DOHH2 (cell line): ENCODE results near the gene CMAS.

Experiments used
- H3F3A ChIP-seq: fragments of 200-600 bp; sonication (generic), shearing (Covaris generic); 2 replicates; pipeline ENCODE4 v1.6.0; 2016; ENCODE audit warnings: antibody characterized with exemption, mild to moderate bottlenecking; ENCODE audit not compliant: control insufficient read depth, insufficient read depth
- H3K27ac ChIP-seq: fragments of 200-600 bp; sonication (generic); 2 replicates; pipeline ENCODE4 v1.5.1; 2014; ENCODE audit warnings: low read depth, mild to moderate bottlenecking, low read length, moderate library complexity
- H3K27me3 ChIP-seq: fragments of 200-600 bp; sonication (generic); 2 replicates; pipeline ENCODE4 v1.6.1; 2014; ENCODE audit warnings: mild to moderate bottlenecking, low read length, mixed read lengths; ENCODE audit not compliant: control insufficient read depth
- H3K36me3 ChIP-seq: fragments of 200-600 bp; sonication (generic); 2 replicates; pipeline ENCODE4 v1.6.1; 2014; ENCODE audit warnings: mild to moderate bottlenecking, low read length, moderate library complexity, mixed read lengths; ENCODE audit not compliant: control insufficient read depth
- H3K4me1 ChIP-seq: fragments of 200-600 bp; sonication (generic); 2 replicates; pipeline ENCODE4 v1.6.1; 2014; ENCODE audit warnings: mild to moderate bottlenecking, low read length, mixed read lengths; ENCODE audit not compliant: control insufficient read depth
- H3K4me2 ChIP-seq: fragments of 200-600 bp; sonication (generic); 2 replicates; pipeline ENCODE4 v1.6.0; 2014; ENCODE audit warnings: mild to moderate bottlenecking, low read length, moderate library complexity
- H3K4me3 ChIP-seq: fragments of 200-600 bp; sonication (generic); 2 replicates; pipeline ENCODE4 v1.5.1; 2014; ENCODE audit warnings: mild to moderate bottlenecking, low read length, mixed read lengths
- H3K79me2 ChIP-seq: fragments of 200-600 bp; sonication (generic); 2 replicates; pipeline ENCODE4 v1.6.1; 2014; ENCODE audit warnings: mild to moderate bottlenecking, low read length, mixed read lengths; ENCODE audit not compliant: control insufficient read depth
- H3K9me2 ChIP-seq: fragments of 200-600 bp; sonication (generic); replicated peaks from 2 replicates; pipeline ENCODE4 v1.6.1; 2014; ENCODE audit warnings: mild to moderate bottlenecking, low read length, mixed read lengths; ENCODE audit not compliant: control insufficient read depth
- H3K9me3 ChIP-seq: fragments of 200-600 bp; sonication (generic); 2 replicates; pipeline ENCODE4 v1.6.1; 2014; ENCODE audit warnings: antibody characterized with exemption, low read length, mixed read lengths; ENCODE audit not compliant: control insufficient read depth, insufficient read depth
- H4K20me1 ChIP-seq: fragments of 200-600 bp; sonication (generic); 2 replicates; pipeline ENCODE4 v1.6.0; 2014; ENCODE audit warnings: low read depth, mild to moderate bottlenecking, antibody characterized with exemption, low read length, moderate library complexity; ENCODE audit not compliant: control insufficient read depth, insufficient read depth
- CTCF ChIP-seq: fragments of 200-600 bp; sonication (generic); IDR thresholded peaks from one replicate; pipeline ENCODE4 v1.5.1; 2014; ENCODE audit warnings: antibody characterized with exemption, mild to moderate bottlenecking, low read depth, low read length; ENCODE audit not compliant: poor library complexity, severe bottlenecking
- EZH2phosphoT487 ChIP-seq: fragments of 200-600 bp; sonication (generic); IDR thresholded peaks from 2 replicates; pipeline ENCODE4 v1.6.1; 2017; ENCODE audit warnings: borderline replicate concordance, mild to moderate bottlenecking, antibody characterized with exemption, low read length, moderate library complexity, mixed read lengths

CMAS gene

GRCh38 chr12:22044391-22044790 lies 1.6 kb upstream of the CMAS start:
- Histone ChIP-seq H3K9me2 (no peaks in the 10 kb centered on the region), H3K27ac (no peak overlapping the region), H3K4me2 (no peak overlapping the region), H3K4me1 (peaks cover 10% of the 10 kb centered on the region), H3K27me3 (no peaks in the 10 kb centered on the region), H3K9me3 (no peaks in the 10 kb centered on the region), H4K20me1 (no peaks in the 10 kb centered on the region), H3K79me2 (peaks cover 33% of the 10 kb centered on the region), H3K36me3 (peaks cover 16% of the 10 kb centered on the region), H3K4me3 (no peak overlapping the region), H3F3A (no peaks in the 10 kb centered on the region)
- TF ChIP-seq EZH2phosphoT487, result no peak
- no peak for TF ChIP-seq CTCF

- Histone ChIP-seq H3K9me3 (no peaks in the 10 kb centered on the region), H3K27me3 (no peaks in the 10 kb centered on the region), H4K20me1 (no peaks in the 10 kb centered on the region), H3K27ac (no peak overlapping the region), H3K4me2 (peak overlapping the region; percentile 71), H3F3A (no peaks in the 10 kb centered on the region), H3K9me2 (no peaks in the 10 kb centered on the region), H3K79me2 (peaks cover 52% of the 10 kb centered on the region), H3K4me1 (peaks cover 10% of the 10 kb centered on the region), H3K4me3 (peak overlapping the region; percentile 93), H3K36me3 (peaks cover 22% of the 10 kb centered on the region)
- no peak for TF ChIP-seq EZH2phosphoT487
- TF ChIP-seq CTCF, result no peak
These were observed 961 bp downstream of the CMAS start for GRCh38 chr12:22046968-22047390.

DNA sequence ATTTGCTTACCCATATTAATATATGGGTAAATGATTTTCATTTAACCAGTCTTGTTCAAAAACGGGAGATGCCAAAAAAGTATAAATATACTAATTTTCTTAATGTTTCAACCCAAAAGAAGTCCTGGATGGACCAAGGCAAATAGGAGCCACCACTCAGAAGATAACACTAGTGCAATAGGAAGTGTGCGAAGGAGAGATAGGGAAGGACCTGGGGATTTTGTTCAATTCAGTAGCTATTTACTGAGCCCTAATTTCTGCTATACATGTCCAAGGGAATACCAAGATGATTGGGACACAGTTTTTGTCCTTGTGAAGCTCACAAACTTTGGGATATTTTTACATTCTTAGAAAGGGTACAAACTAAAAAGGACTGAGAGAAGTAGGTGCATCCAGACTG lies 1.5 kb downstream of the CMAS start:
- Histone ChIP-seq H3K79me2 (peaks cover 52% of the 10 kb centered on the region), H3K4me3 (peak overlapping the region; percentile 93)

More for the DNA sequence above, 1.5 kb downstream of the CMAS start:
- Histone ChIP-seq H3K4me1 (peaks cover 10% of the 10 kb centered on the region), H3K9me2 (no peaks in the 10 kb centered on the region), H4K20me1 (no peaks in the 10 kb centered on the region), H3K27me3 (no peaks in the 10 kb centered on the region), H3K36me3 (peaks cover 22% of the 10 kb centered on the region), H3K4me2 (peak overlapping the region; percentile 71), H3K9me3 (no peaks in the 10 kb centered on the region), H3F3A (no peaks in the 10 kb centered on the region), H3K27ac (no peak overlapping the region)
- TF ChIP-seq CTCF, result no peak
- TF ChIP-seq EZH2phosphoT487, result no peak
